ENCODE results near the gene ILF2.

- TF ChIP-seq CTCF (IDR thresholded peaks at IDR 0.05) (no peak), POLR2A (IDR thresholded peaks at IDR 0.05) (no peak), EP300 (IDR thresholded peaks at IDR 0.05) (no peak)
Measured at GRCh38 chr1:153627715-153628626, 42.8 kb downstream of the ILF2 start, which contains the start of gene S100A1.

Data from gastroesophageal sphincter (tissue), 3 donors.